GM23338 (cell line): Measurements from ENCODE around the gene SPATA31D4.

Source experiments
- EZH2 ChIP-seq: fragments of 200-600 bp; sonication (generic); IDR thresholded peaks from one replicate; pipeline ENCODE4 v1.8.0; 2017; ENCODE audit warnings: antibody characterized with exemption, mild to moderate bottlenecking, low read depth; ENCODE audit not compliant: unreplicated experiment
- EZH2phosphoT487 ChIP-seq: fragments of 200-600 bp; sonication (generic); IDR thresholded peaks from one replicate; pipeline ENCODE4 v1.8.1; 2018; ENCODE audit warnings: antibody characterized with exemption; ENCODE audit not compliant: unreplicated experiment
- POLR2AphosphoS5 ChIP-seq: IDR thresholded peaks from 2 replicates; pipeline ENCODE4 v1.6.1; 2016; ENCODE audit warnings: antibody characterized with exemption, low read depth
- TF ChIP-seq, protein P1 (sequence below), 2 experiments: fragments of 200-600 bp in 1 of 2; sonication (generic) in 1 of 2; conservative IDR thresholded peaks; 2 replicates each; pipeline versions ENCODE4 v1.5.1 to v1.6.1; 2016 to 2017; ENCODE audit warnings: antibody characterized with exemption in 2 of 2, low read depth in 2 of 2, mild to moderate bottlenecking in 2 of 2, moderate library complexity in 1 of 2
- TF ChIP-seq, protein P2 (sequence below): IDR thresholded peaks from one replicate; pipeline ENCODE4 v1.6.1; 2018; ENCODE audit warnings: antibody characterized with exemption; ENCODE audit not compliant: unreplicated experiment

DNA sequence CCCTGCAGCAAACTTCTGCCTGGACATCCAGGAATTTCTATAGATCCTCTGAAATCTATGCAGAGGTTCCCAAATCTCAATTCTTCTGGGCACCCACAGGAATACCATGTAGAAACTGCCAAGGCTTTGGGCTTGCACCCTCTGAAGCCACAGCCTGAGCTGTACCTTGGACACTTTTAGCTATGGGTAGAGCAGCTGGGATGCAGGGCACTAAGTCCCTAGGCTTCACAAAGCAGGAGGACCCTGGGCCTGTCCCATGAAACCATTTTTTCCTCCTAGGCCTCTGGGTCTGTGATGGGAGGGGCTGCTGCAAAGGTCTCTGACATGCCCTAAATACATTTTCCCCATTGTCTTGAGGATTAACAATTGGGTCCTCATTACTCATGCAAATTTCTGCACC is 27.4 kb downstream of the SPATA31D4 start:
- no peak for TF ChIP-seq EZH2
- TF ChIP-seq, protein P1, sequence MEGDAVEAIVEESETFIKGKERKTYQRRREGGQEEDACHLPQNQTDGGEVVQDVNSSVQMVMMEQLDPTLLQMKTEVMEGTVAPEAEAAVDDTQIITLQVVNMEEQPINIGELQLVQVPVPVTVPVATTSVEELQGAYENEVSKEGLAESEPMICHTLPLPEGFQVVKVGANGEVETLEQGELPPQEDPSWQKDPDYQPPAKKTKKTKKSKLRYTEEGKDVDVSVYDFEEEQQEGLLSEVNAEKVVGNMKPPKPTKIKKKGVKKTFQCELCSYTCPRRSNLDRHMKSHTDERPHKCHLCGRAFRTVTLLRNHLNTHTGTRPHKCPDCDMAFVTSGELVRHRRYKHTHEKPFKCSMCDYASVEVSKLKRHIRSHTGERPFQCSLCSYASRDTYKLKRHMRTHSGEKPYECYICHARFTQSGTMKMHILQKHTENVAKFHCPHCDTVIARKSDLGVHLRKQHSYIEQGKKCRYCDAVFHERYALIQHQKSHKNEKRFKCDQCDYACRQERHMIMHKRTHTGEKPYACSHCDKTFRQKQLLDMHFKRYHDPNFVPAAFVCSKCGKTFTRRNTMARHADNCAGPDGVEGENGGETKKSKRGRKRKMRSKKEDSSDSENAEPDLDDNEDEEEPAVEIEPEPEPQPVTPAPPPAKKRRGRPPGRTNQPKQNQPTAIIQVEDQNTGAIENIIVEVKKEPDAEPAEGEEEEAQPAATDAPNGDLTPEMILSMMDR (conservative IDR thresholded peaks at IDR 0.05; ENCODE audit: low read depth in 2 of 2): no peak
- TF ChIP-seq POLR2AphosphoS5: no peak
- no peak for TF ChIP-seq EZH2phosphoT487
- TF ChIP-seq, protein P2, sequence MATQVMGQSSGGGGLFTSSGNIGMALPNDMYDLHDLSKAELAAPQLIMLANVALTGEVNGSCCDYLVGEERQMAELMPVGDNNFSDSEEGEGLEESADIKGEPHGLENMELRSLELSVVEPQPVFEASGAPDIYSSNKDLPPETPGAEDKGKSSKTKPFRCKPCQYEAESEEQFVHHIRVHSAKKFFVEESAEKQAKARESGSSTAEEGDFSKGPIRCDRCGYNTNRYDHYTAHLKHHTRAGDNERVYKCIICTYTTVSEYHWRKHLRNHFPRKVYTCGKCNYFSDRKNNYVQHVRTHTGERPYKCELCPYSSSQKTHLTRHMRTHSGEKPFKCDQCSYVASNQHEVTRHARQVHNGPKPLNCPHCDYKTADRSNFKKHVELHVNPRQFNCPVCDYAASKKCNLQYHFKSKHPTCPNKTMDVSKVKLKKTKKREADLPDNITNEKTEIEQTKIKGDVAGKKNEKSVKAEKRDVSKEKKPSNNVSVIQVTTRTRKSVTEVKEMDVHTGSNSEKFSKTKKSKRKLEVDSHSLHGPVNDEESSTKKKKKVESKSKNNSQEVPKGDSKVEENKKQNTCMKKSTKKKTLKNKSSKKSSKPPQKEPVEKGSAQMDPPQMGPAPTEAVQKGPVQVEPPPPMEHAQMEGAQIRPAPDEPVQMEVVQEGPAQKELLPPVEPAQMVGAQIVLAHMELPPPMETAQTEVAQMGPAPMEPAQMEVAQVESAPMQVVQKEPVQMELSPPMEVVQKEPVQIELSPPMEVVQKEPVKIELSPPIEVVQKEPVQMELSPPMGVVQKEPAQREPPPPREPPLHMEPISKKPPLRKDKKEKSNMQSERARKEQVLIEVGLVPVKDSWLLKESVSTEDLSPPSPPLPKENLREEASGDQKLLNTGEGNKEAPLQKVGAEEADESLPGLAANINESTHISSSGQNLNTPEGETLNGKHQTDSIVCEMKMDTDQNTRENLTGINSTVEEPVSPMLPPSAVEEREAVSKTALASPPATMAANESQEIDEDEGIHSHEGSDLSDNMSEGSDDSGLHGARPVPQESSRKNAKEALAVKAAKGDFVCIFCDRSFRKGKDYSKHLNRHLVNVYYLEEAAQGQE: no peak
